Activated CD4-positive, alpha-beta memory T cell treated with anti-CD3 and anti-CD28 coated beads, Interleukin-2, amount 10 ng/mL, durations not matched to agents 7 days and 5 days (primary cell): ENCODE data around the gene MFSD6L. TPM values are rescaled to one million over a fixed set of nuclear protein-coding genes. Genes with fewer than 3 reads are reported as not detected.

ENCODE experiments used
- CTCF ChIA-PET: fragments of 350-600 bp; sonication (Branson Sonifier 250); formaldehyde crosslinking; loops from one replicate; lab custom pipeline; 2021; ENCODE audit warnings: antibody characterized with exemption, inconsistent platforms; lab: Charles Lee
- POLR2A ChIA-PET: fragments of 350-600 bp; sonication (Branson Sonifier 250); formaldehyde crosslinking; loops from one replicate; lab custom pipeline; 2021; ENCODE audit warnings: antibody characterized with exemption; lab: Charles Lee
- DNase-seq: peaks from one replicate; pipeline ENCODE4 v3.0.0-alpha.2; 2020
- H3K27ac Mint-ChIP-seq: one replicate; pipeline ENCODE4 v1.8.0; 2021; ENCODE audit warnings: mild to moderate bottlenecking, mixed read lengths
- H3K27me3 Mint-ChIP-seq: one replicate; pipeline ENCODE4 v1.8.0; 2021; ENCODE audit warnings: mixed read lengths
- H3K36me3 Mint-ChIP-seq: one replicate; pipeline ENCODE4 v1.8.0; 2021; ENCODE audit warnings: low read depth, mixed read lengths
- H3K4me1 Mint-ChIP-seq: one replicate; pipeline ENCODE4 v1.8.0; 2021; ENCODE audit warnings: mixed read lengths
- H3K4me3 Mint-ChIP-seq: one replicate; pipeline ENCODE4 v1.8.0; 2021; ENCODE audit warnings: mild to moderate bottlenecking, mixed read lengths
- H3K9me3 Mint-ChIP-seq: one replicate; pipeline ENCODE4 v1.8.0; 2021; ENCODE audit warnings: mixed read lengths
- total RNA-seq, 2 experiments: library from RNA; stranded (reverse); gene quantifications; one replicate each; pipeline ENCODE4 v1.2.3, GENCODE V29; 2021

MFSD6L gene
- total RNA-seq, 2 experiments from 2014 or later = 0.13 TPM; not detected in 1

GRCh38 chr17:8776248-8776647 is 22.9 kb downstream of the MFSD6L start:
- Mint-ChIP-seq H3K9me3 (no peaks in the 10 kb centered on the region), H3K4me1 (peaks cover 2% of the 10 kb centered on the region), H3K36me3 (no peaks in the 10 kb centered on the region), H3K4me3 (no peak overlapping the region), H3K27ac (no peak overlapping the region), H3K27me3 (peaks cover 28% of the 10 kb centered on the region)
- ChIA-PET POLR2A (no interaction called here), CTCF (interaction anchor here (0.8 to 2.9 kb wide), 3 partner anchors 10 to 12 kb away, joined by 3 to 11 read pairs (median 4); no protein-coding TSS in a partner anchor)
- DNase-seq = no peak

- peaks cover 21% of the 10 kb centered on the region for H3K27me3 Mint-ChIP-seq
- DNase-seq = no peak
- no peak overlapping the region for H3K27ac Mint-ChIP-seq
- ChIA-PET POLR2A (no interaction called here), CTCF (interaction anchor here (0.8 to 0.9 kb wide), 2 partner anchors 15 to 19 kb away, joined by 3 read pairs; no protein-coding TSS in a partner anchor)
- no peaks in the 10 kb centered on the region for H3K4me1 Mint-ChIP-seq
- H3K9me3 Mint-ChIP-seq = no peaks in the 10 kb centered on the region
- no peaks in the 10 kb centered on the region for H3K36me3 Mint-ChIP-seq
- no peak overlapping the region for H3K4me3 Mint-ChIP-seq
These were observed 32.4 kb downstream of the MFSD6L start for GRCh38 chr17:8766731-8767130.

- Mint-ChIP-seq H3K27me3 (peaks cover 18% of the 10 kb centered on the region), H3K4me1 (no peaks in the 10 kb centered on the region), H3K36me3 (no peaks in the 10 kb centered on the region), H3K27ac (no peak overlapping the region), H3K4me3 (no peak overlapping the region), H3K9me3 (no peaks in the 10 kb centered on the region)
- CTCF ChIA-PET = no interaction called here
- DNase-seq = no peak
- POLR2A ChIA-PET = no interaction called here
These were observed 37.2 kb downstream of the MFSD6L start for GRCh38 chr17:8762012-8762411.

GRCh38 chr17:8758137-8758596 is 41.0 kb downstream of the MFSD6L start, which contains the start of gene SPDYE4:
Gene SPDYE4, minus strand, starts transcription at chr17:8758546. Its CDS starts 164 bp downstream, at chr17:8758382.
- no peak within 1 kb of the TSS for H3K4me3 Mint-ChIP-seq
- DNase-seq = no peak
- H3K27ac Mint-ChIP-seq = no peak within 1 kb of the TSS
- no peaks in the 10 kb centered on the region for H3K9me3 Mint-ChIP-seq
- no peaks in the 10 kb centered on the region for H3K4me1 Mint-ChIP-seq
- CTCF ChIA-PET = no interaction called here
- POLR2A ChIA-PET = no interaction called here
- H3K36me3 Mint-ChIP-seq = no peaks in the 10 kb centered on the region
- H3K27me3 Mint-ChIP-seq = peaks cover 25% of the 10 kb centered on the region

GRCh38 chr17:8757189-8757588 is 42.0 kb downstream of the MFSD6L start:
- H3K9me3 Mint-ChIP-seq = no peaks in the 10 kb centered on the region
- no peaks in the 10 kb centered on the region for H3K4me1 Mint-ChIP-seq
- ChIA-PET CTCF (interaction anchor here (0.7 kb wide), 1 partner anchor 675 kb away, joined by 3 read pairs; no protein-coding TSS in a partner anchor), POLR2A (no interaction called here)
- H3K36me3 Mint-ChIP-seq = no peaks in the 10 kb centered on the region
- peaks cover 21% of the 10 kb centered on the region for H3K27me3 Mint-ChIP-seq
- no peak overlapping the region for H3K27ac Mint-ChIP-seq
- no peak for DNase-seq
- H3K4me3 Mint-ChIP-seq = no peak overlapping the region

GRCh38 chr17:8755590-8756255 is 43.4 kb downstream of the MFSD6L start:
- peaks cover 13% of the 10 kb centered on the region for H3K27me3 Mint-ChIP-seq
- no peak for DNase-seq
- H3K27ac Mint-ChIP-seq = no peak overlapping the region
- no peaks in the 10 kb centered on the region for H3K9me3 Mint-ChIP-seq
- no peak overlapping the region for H3K4me3 Mint-ChIP-seq
- H3K36me3 Mint-ChIP-seq = no peaks in the 10 kb centered on the region
- ChIA-PET POLR2A (no interaction called here), CTCF (interaction anchor here (0.6 kb wide), 1 partner anchor 163 kb away, joined by 3 read pairs; no protein-coding TSS in a partner anchor)
- no peaks in the 10 kb centered on the region for H3K4me1 Mint-ChIP-seq

GRCh38 chr17:8754890-8755289 is 44.3 kb downstream of the MFSD6L start:
- Mint-ChIP-seq H3K9me3 (no peaks in the 10 kb centered on the region), H3K4me1 (no peaks in the 10 kb centered on the region), H3K27me3 (peaks cover 13% of the 10 kb centered on the region), H3K36me3 (no peaks in the 10 kb centered on the region), H3K27ac (no peak overlapping the region), H3K4me3 (no peak overlapping the region)
- no peak for DNase-seq
- POLR2A ChIA-PET = no interaction called here
- CTCF ChIA-PET = interaction anchor here (0.9 to 1.6 kb wide), 3 partner anchors 8 to 243 kb away, joined by 3 to 4 read pairs (median 4); no protein-coding TSS in a partner anchor

GRCh38 chr17:8753976-8754440 is 45.2 kb downstream of the MFSD6L start:
- no peak overlapping the region for H3K4me3 Mint-ChIP-seq

GRCh38 chr17:8753136-8753975 is 45.8 kb downstream of the MFSD6L start:
- no peak for DNase-seq
- ChIA-PET POLR2A (no interaction called here), CTCF (interaction anchor here (1.2 to 1.6 kb wide), 3 partner anchors 32 to 245 kb away, joined by 3 to 12 read pairs (median 3); no protein-coding TSS in a partner anchor)
- no peak overlapping the region for H3K27ac Mint-ChIP-seq
- H3K4me1 Mint-ChIP-seq = no peaks in the 10 kb centered on the region
- H3K27me3 Mint-ChIP-seq = peaks cover 14% of the 10 kb centered on the region
- H3K36me3 Mint-ChIP-seq = no peaks in the 10 kb centered on the region
- H3K9me3 Mint-ChIP-seq = no peaks in the 10 kb centered on the region
- no peak overlapping the region for H3K4me3 Mint-ChIP-seq

More at GRCh38 chr17:8753976-8754440, 45.2 kb downstream of the MFSD6L start:
- ChIA-PET POLR2A (no interaction called here), CTCF (interaction anchor here (0.9 to 1.6 kb wide), 4 partner anchors 8 to 244 kb away, joined by 3 to 12 read pairs (median 4); no protein-coding TSS in a partner anchor)
- H3K9me3 Mint-ChIP-seq = no peaks in the 10 kb centered on the region
- H3K27ac Mint-ChIP-seq = no peak overlapping the region
- H3K27me3 Mint-ChIP-seq = peaks cover 14% of the 10 kb centered on the region
- H3K36me3 Mint-ChIP-seq = no peaks in the 10 kb centered on the region
- no peaks in the 10 kb centered on the region for H3K4me1 Mint-ChIP-seq
- no peak for DNase-seq

GRCh38 chr17:8749616-8750015 is 49.5 kb downstream of the MFSD6L start:
- ChIA-PET POLR2A (no interaction called here), CTCF (interaction anchor here (2.3 kb wide), 1 partner anchor 340 kb away, joined by 6 read pairs; no protein-coding TSS in a partner anchor)
- no peaks in the 10 kb centered on the region for H3K36me3 Mint-ChIP-seq
- H3K4me1 Mint-ChIP-seq = peaks cover 6% of the 10 kb centered on the region
- no peak for DNase-seq
- H3K27ac Mint-ChIP-seq = no peak overlapping the region
- H3K4me3 Mint-ChIP-seq = no peak overlapping the region
- H3K27me3 Mint-ChIP-seq = peaks cover 9% of the 10 kb centered on the region
- no peaks in the 10 kb centered on the region for H3K9me3 Mint-ChIP-seq

GRCh38 chr17:8747742-8748141 is 51.4 kb downstream of the MFSD6L start:
- no peak overlapping the region for H3K27ac Mint-ChIP-seq
- H3K36me3 Mint-ChIP-seq = no peaks in the 10 kb centered on the region
- ChIA-PET POLR2A (no interaction called here), CTCF (interaction anchor here (1.4 to 3.8 kb wide), 3 partner anchors 38 to 365 kb away, joined by 4 to 34 read pairs (median 9); partner anchors contain the start of gene RPL26)
- H3K27me3 Mint-ChIP-seq = peaks cover 7% of the 10 kb centered on the region
- no peak for DNase-seq
- H3K4me1 Mint-ChIP-seq = peaks cover 10% of the 10 kb centered on the region
- H3K9me3 Mint-ChIP-seq = no peaks in the 10 kb centered on the region
- no peak overlapping the region for H3K4me3 Mint-ChIP-seq
